Neuron (in vitro differentiated cells): Measurements from ENCODE around the gene TSBP1.

Experiments
- H2AFZ ChIP-seq: one replicate; pipeline ENCODE4 v1.6.1; 2013; ENCODE audit warnings: low read depth, mild to moderate bottlenecking, inconsistent platforms, low read length, moderate library complexity
- H3K27me3 ChIP-seq: one replicate; pipeline ENCODE4 v1.6.1; 2013; ENCODE audit warnings: low read length; ENCODE audit not compliant: insufficient read depth
- H3K36me3 ChIP-seq: one replicate; pipeline ENCODE4 v1.6.1; 2013; ENCODE audit warnings: low read length; ENCODE audit not compliant: insufficient read depth
- H3K4me1 ChIP-seq: one replicate; pipeline ENCODE4 v1.6.1; 2013; ENCODE audit warnings: low read length; ENCODE audit not compliant: insufficient read depth
- H3K4me3 ChIP-seq: 2 replicates; pipeline ENCODE4 v1.5.1; 2013; ENCODE audit warnings: mild to moderate bottlenecking, low read length, moderate library complexity
- H3K9me3 ChIP-seq: one replicate; pipeline ENCODE4 v1.6.1; 2013; ENCODE audit warnings: low read length

Gene TSBP1

GRCh38 chr6:32371803-32372202 lies at the start of gene TSBP1:
TSS of gene TSBP1 (minus strand) at chr6:32371903. CDS start at chr6:32371706, 197 bp downstream.
- no peaks in the 10 kb centered on the region for H3K9me3 ChIP-seq
- H3K4me1 ChIP-seq = no peaks in the 10 kb centered on the region
- no peak within 1 kb of the TSS for H2AFZ ChIP-seq
- no peak within 1 kb of the TSS for H3K4me3 ChIP-seq
- H3K27me3 ChIP-seq = no peaks in the 10 kb centered on the region
- H3K36me3 ChIP-seq = no peaks in the 10 kb centered on the region

- Histone ChIP-seq H3K27me3 (peaks cover 6% of the 10 kb centered on the region), H3K36me3 (no peaks in the 10 kb centered on the region), H3K4me3 (no peak overlapping the region), H2AFZ (no peak overlapping the region), H3K9me3 (no peaks in the 10 kb centered on the region), H3K4me1 (no peaks in the 10 kb centered on the region)
Observed at GRCh38 chr6:32416036-32416435, 44.3 kb upstream of the TSBP1 start.

DNA sequence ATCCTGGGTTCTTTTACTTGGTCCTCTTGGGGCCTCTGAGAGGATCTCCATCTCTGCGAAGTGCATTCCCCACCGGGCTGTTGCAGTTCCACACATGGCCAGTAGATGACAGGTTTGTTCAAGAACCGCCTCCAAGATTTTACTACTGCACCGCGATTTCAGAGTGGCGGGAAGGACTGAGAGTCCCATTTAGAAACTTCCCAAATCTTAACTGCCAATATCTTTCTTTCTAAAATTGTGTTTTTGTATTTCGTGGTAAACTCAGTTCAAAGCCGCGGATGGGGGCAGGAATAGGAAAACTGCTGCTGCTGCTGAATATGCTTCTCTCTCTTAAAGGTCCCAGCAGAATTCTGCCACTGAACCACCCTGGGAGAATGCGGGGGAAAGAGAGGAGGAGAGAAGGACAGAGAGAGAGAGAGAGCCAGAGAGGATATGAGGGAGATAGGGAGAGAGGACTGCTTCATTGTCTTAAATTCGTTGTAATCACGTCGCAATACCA lies 43.9 kb upstream of the TSBP1 start:
- H3K4me3 ChIP-seq = no peak overlapping the region
- H3K27me3 ChIP-seq = peaks cover 6% of the 10 kb centered on the region
- no peak overlapping the region for H2AFZ ChIP-seq

GRCh38 chr6:32413427-32414047 lies 41.8 kb upstream of the TSBP1 start:
- no peaks in the 10 kb centered on the region for H3K4me1 ChIP-seq
- no peak overlapping the region for H2AFZ ChIP-seq
- no peaks in the 10 kb centered on the region for H3K9me3 ChIP-seq
- peaks cover 6% of the 10 kb centered on the region for H3K27me3 ChIP-seq
- H3K4me3 ChIP-seq = no peak overlapping the region
- H3K36me3 ChIP-seq = no peaks in the 10 kb centered on the region

More for the DNA sequence above, 43.9 kb upstream of the TSBP1 start:
- no peaks in the 10 kb centered on the region for H3K36me3 ChIP-seq
- H3K4me1 ChIP-seq = no peaks in the 10 kb centered on the region
- no peaks in the 10 kb centered on the region for H3K9me3 ChIP-seq

DNA sequence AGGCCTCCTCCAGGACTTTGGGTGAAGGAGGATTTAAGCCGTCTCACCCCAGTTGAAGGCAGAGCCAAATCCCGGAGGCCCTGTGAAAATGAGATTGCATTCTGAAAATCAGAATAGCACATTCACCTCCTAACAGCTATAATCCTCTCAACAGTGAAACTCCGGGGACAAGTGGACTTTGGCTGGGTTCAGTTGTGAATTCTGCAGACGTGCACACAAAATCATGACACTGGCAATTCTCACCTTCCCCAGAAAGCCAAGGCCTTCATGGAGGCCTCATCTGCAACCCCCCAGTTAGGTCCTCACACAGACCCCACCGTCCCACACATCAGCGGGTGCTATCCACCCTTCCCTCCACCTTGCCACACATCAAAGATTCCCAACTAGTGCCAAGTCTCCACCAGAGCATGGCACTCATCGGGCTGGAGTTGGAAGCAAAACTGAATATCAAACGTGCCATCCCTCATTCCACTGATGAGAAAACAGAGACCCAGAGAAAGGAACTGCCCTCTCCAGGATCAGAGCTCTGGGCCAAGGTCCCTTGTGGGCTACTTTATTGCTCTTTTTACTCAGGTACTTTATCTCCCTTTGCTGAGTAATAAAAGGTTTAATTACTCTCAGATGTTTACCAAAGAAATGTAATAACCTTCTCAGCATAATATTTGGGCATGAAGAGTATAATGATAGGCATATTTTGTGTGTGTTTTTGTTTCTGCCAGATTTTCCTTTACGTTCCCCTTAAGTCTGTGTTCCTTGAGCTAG lies 40.0 kb upstream of the TSBP1 start:
- no peaks in the 10 kb centered on the region for H3K4me1 ChIP-seq
- no peak overlapping the region for H3K4me3 ChIP-seq
- no peaks in the 10 kb centered on the region for H3K36me3 ChIP-seq
- H3K9me3 ChIP-seq = no peaks in the 10 kb centered on the region
- H3K27me3 ChIP-seq = peaks cover 6% of the 10 kb centered on the region
- H2AFZ ChIP-seq = no peak overlapping the region

DNA sequence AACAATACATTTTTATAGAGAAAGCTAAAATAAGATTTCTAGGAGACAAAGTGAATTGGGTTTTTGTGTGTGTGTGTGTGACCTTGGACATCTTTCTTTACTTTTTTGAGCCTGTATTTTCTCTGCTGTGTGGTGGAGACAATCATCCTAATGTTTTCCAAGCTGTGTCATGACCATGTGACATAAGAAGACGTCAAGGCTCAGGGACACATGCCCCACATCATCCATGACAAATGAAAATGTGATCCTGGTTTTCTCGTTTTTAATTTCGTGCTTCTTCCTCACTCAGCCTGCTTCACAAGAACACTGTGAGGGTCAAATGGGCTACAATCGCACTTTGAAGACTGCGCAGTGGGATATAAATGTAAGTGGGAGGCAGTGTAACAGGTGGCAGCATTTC lies 39.2 kb upstream of the TSBP1 start:
- Histone ChIP-seq H3K9me3 (no peaks in the 10 kb centered on the region), H3K36me3 (no peaks in the 10 kb centered on the region), H3K27me3 (peaks cover 10% of the 10 kb centered on the region), H3K4me1 (no peaks in the 10 kb centered on the region), H2AFZ (no peak overlapping the region), H3K4me3 (no peak overlapping the region)

DNA sequence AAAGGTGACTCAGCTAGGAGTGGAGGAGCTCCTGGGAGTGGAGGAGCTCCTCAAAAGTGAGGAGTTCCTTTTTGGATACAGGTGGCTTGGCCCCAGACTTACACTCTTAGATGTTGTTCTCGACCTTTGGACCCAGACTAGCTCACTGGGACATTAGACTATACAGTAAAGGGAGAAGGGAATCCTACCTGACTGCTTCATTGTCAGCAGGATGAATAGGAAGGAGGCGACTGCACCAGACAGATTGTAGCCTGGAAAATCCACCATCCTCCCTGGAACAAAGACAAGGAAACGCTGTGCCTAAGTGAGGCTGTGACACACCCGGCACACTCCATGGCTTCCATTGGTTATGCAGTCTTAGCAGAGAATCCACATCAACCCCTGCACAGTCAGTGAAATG lies 35.2 kb upstream of the TSBP1 start, which contains the start of gene BTNL2:
Gene BTNL2, minus strand, starts transcription at position 325 of the 400 bp plus-strand sequence. Its CDS starts 58 bp downstream, at position 267.
- Histone ChIP-seq H3K36me3 (no peaks in the 10 kb centered on the region), H2AFZ (no peak within 1 kb of the TSS), H3K4me1 (no peaks in the 10 kb centered on the region), H3K4me3 (no peak within 1 kb of the TSS), H3K9me3 (no peaks in the 10 kb centered on the region), H3K27me3 (peaks cover 11% of the 10 kb centered on the region)

GRCh38 chr6:32406197-32406596 lies 34.5 kb upstream of the TSBP1 start:
- Histone ChIP-seq H3K4me1 (no peaks in the 10 kb centered on the region), H3K4me3 (no peak overlapping the region), H3K36me3 (no peaks in the 10 kb centered on the region), H2AFZ (no peak overlapping the region), H3K9me3 (no peaks in the 10 kb centered on the region), H3K27me3 (peaks cover 8% of the 10 kb centered on the region)

- Histone ChIP-seq H3K4me1 (no peaks in the 10 kb centered on the region), H3K27me3 (peaks cover 8% of the 10 kb centered on the region), H2AFZ (no peak overlapping the region), H3K9me3 (no peaks in the 10 kb centered on the region), H3K36me3 (no peaks in the 10 kb centered on the region), H3K4me3 (no peak overlapping the region)
Observed at GRCh38 chr6:32405656-32406055, 34.0 kb upstream of the TSBP1 start.

GRCh38 chr6:32402812-32403211 lies 31.1 kb upstream of the TSBP1 start:
- Histone ChIP-seq H3K36me3 (no peaks in the 10 kb centered on the region), H3K4me1 (no peaks in the 10 kb centered on the region), H2AFZ (no peak overlapping the region), H3K4me3 (no peak overlapping the region), H3K9me3 (no peaks in the 10 kb centered on the region), H3K27me3 (peaks cover 8% of the 10 kb centered on the region)

- H2AFZ ChIP-seq = no peak overlapping the region
- H3K4me1 ChIP-seq = no peaks in the 10 kb centered on the region
- no peaks in the 10 kb centered on the region for H3K36me3 ChIP-seq
- peaks cover 8% of the 10 kb centered on the region for H3K27me3 ChIP-seq
- H3K4me3 ChIP-seq = no peak overlapping the region
- no peaks in the 10 kb centered on the region for H3K9me3 ChIP-seq
Observed at GRCh38 chr6:32401284-32401963, 29.7 kb upstream of the TSBP1 start.

DNA sequence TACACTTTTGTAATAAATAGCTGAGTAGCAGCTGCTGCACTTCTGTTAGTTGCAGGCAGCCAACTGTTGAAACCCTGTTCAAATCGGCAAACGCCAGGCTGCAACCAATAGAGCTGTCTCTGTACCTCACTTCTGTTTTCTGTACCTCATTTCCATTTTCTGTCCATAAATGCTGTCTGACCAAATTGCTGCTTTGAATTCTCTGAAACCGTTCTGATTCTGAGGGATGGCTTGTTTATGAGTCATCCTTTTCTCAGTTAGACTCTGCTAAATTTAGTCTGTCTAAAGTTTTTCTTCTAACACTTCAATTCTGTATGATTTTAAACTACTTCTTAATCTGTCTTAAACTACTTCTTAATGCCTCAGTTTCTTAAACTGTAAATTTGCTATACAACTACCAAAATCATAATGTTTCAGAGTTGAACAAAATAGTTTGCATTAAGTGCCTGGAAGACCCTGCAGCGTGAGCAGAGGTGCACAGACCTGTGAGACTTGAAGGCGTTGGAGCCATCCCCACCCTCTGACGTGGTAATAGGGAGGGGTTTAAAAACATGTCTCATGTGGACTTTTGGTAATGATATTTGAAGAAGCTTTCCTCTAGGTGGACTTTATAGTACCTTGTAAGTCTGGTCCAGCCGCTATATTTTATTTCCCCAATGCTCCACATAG lies 25.7 kb upstream of the TSBP1 start:
- Histone ChIP-seq H3K4me3 (no peak overlapping the region), H3K27me3 (peaks cover 4% of the 10 kb centered on the region), H3K4me1 (no peaks in the 10 kb centered on the region), H3K9me3 (no peaks in the 10 kb centered on the region), H3K36me3 (no peaks in the 10 kb centered on the region), H2AFZ (no peak overlapping the region)

DNA sequence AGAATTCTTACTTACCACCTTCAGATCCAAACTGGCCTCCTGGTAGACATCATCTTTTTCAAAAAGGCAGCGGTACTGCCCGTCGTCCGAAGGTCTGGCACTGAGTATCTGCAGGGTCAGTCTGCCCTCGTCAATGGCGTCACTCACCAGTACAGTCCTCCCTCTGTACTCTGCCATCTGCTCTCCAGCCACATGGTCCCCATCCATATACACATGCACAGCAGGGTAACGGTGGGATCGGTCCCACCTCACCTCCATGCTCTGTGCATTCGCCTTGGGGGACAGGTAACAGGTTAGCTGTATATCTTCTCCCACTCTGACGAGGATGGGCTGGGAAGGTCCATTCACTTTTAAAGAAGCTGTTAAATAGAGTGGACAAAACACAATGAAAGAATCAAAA lies 24.3 kb upstream of the TSBP1 start:
- Histone ChIP-seq H3K4me3 (no peak overlapping the region), H2AFZ (no peak overlapping the region), H3K27me3 (peaks cover 4% of the 10 kb centered on the region), H3K36me3 (no peaks in the 10 kb centered on the region), H3K4me1 (no peaks in the 10 kb centered on the region), H3K9me3 (no peaks in the 10 kb centered on the region)
